Mesenchymal stem cell (in vitro differentiated cells and primary cell): ENCODE data around the gene SLC25A23.

Experiments used
- DNase-seq: peaks from one replicate; pipeline ENCODE4 v3.0.0-alpha.2; 2013
- H2AFZ ChIP-seq: one replicate; pipeline ENCODE4 v1.6.1; 2013; ENCODE audit warnings: low read depth, mild to moderate bottlenecking, control low read depth, inconsistent platforms, low read length, moderate library complexity
- H2AK5ac ChIP-seq: 2 replicates; pipeline ENCODE4 v1.6.1; 2013; ENCODE audit warnings: low read length, moderate library complexity, mild to moderate bottlenecking, inconsistent platforms; ENCODE audit not compliant: severe bottlenecking
- H2BK120ac ChIP-seq: one replicate; pipeline ENCODE4 v1.6.1; 2013; ENCODE audit warnings: low read depth, mild to moderate bottlenecking, inconsistent platforms, low read length, moderate library complexity
- H2BK12ac ChIP-seq, 2 experiments: one replicate each; pipeline ENCODE4 v1.6.1; 2013; ENCODE audit warnings: inconsistent platforms in 2 of 2, low read length in 2 of 2, mild to moderate bottlenecking in 2 of 2, moderate library complexity in 2 of 2, control low read depth in 1 of 2
- H2BK15ac ChIP-seq: one replicate; pipeline ENCODE4 v1.6.1; 2013; ENCODE audit warnings: mild to moderate bottlenecking, low read depth, inconsistent platforms; ENCODE audit not compliant: poor library complexity, severe bottlenecking
- H2BK5ac ChIP-seq: 2 replicates; pipeline ENCODE4 v1.6.1; 2013; ENCODE audit warnings: low read depth, mild to moderate bottlenecking, low read length, control low read depth, inconsistent platforms; ENCODE audit not compliant: poor library complexity, severe bottlenecking
- H3K14ac ChIP-seq, 2 experiments: one replicate each; pipeline ENCODE4 v1.6.1; 2013; ENCODE audit warnings: inconsistent platforms in 2 of 2, low read length in 2 of 2, control low read depth in 1 of 2, mild to moderate bottlenecking in 1 of 2, moderate library complexity in 1 of 2
- H3K18ac ChIP-seq, 2 experiments: one replicate each; pipeline ENCODE4 v1.6.1; 2013; ENCODE audit warnings: inconsistent platforms in 2 of 2, low read length in 2 of 2, control low read depth in 1 of 2, low read depth in 1 of 2, mild to moderate bottlenecking in 1 of 2
- H3K23ac ChIP-seq, 2 experiments: one replicate each; pipeline ENCODE4 v1.6.1; 2013; ENCODE audit warnings: inconsistent platforms in 2 of 2, low read length in 2 of 2, mild to moderate bottlenecking in 2 of 2, moderate library complexity in 2 of 2, control low read depth in 1 of 2
- H3K27ac ChIP-seq: 2 replicates; pipeline ENCODE4 v1.5.1; 2013; ENCODE audit warnings: mild to moderate bottlenecking, moderate library complexity, low read length, control low read depth, inconsistent platforms; ENCODE audit not compliant: poor library complexity, severe bottlenecking
- H3K27me3 ChIP-seq, 2 experiments: 2 replicates each; pipeline versions ENCODE4 v1.6.1 to v1.7.0; 2013; ENCODE audit warnings: low read length in 2 of 2, mild to moderate bottlenecking in 2 of 2, moderate library complexity in 2 of 2, control low read depth in 1 of 2, inconsistent platforms in 1 of 2; ENCODE audit not compliant: control insufficient read depth in 1 of 2, insufficient read depth in 1 of 2
- H3K36me3 ChIP-seq, 2 experiments: 2 replicates each; pipeline versions ENCODE4 v1.6.1 to v1.7.0; 2013; ENCODE audit warnings: low read length in 2 of 2, control low read depth in 1 of 2, inconsistent platforms in 1 of 2, low read depth in 1 of 2, mild to moderate bottlenecking in 1 of 2; ENCODE audit not compliant: insufficient read depth in 2 of 2, control insufficient read depth in 1 of 2
- H3K4ac ChIP-seq, 2 experiments: one replicate each; pipeline ENCODE4 v1.6.1; 2013; ENCODE audit warnings: inconsistent platforms in 2 of 2, low read length in 2 of 2, mild to moderate bottlenecking in 2 of 2, moderate library complexity in 2 of 2, control low read depth in 1 of 2, low read depth in 1 of 2
- H3K4me1 ChIP-seq: 2 replicates; pipeline ENCODE4 v1.6.1; 2013; ENCODE audit warnings: low read depth, low read length, control low read depth; ENCODE audit not compliant: control insufficient read depth, insufficient read depth
- H3K4me2 ChIP-seq: 2 replicates; pipeline ENCODE4 v1.6.1; 2013; ENCODE audit warnings: low read length, mild to moderate bottlenecking, inconsistent platforms; ENCODE audit not compliant: poor library complexity, severe bottlenecking
- H3K4me3 ChIP-seq, 2 experiments: 2 replicates each; pipeline versions ENCODE4 v1.5.1 to v1.7.0; 2013; ENCODE audit warnings: low read length in 2 of 2, mild to moderate bottlenecking in 2 of 2, control low read depth in 1 of 2, low read depth in 1 of 2; ENCODE audit not compliant: insufficient read depth in 1 of 2
- H3K79me1 ChIP-seq: replicated peaks from 2 replicates; pipeline ENCODE4 v1.6.1; 2013; ENCODE audit warnings: mild to moderate bottlenecking, control low read depth, low read length, inconsistent platforms; ENCODE audit not compliant: poor library complexity, severe bottlenecking
- H3K9ac ChIP-seq: 2 replicates; pipeline ENCODE4 v1.7.0; 2013; ENCODE audit warnings: mild to moderate bottlenecking, low read length, moderate library complexity
- H3K9me3 ChIP-seq: 2 replicates; pipeline ENCODE4 v1.7.0; 2013; ENCODE audit warnings: mild to moderate bottlenecking, low read length; ENCODE audit not compliant: control insufficient read depth
- H4K8ac ChIP-seq: one replicate; pipeline ENCODE4 v1.6.1; 2013; ENCODE audit warnings: inconsistent platforms, mild to moderate bottlenecking, low read length, moderate library complexity
- H4K91ac ChIP-seq: one replicate; pipeline ENCODE4 v1.6.1; 2013; ENCODE audit warnings: mild to moderate bottlenecking, low read length, inconsistent platforms
- WGBS: methylation state at CpG from one replicate; pipeline ENCODE4 v1.1.7; 2013; ENCODE audit warnings: mixed read lengths; 5-methylcytosine and 5-hydroxymethylcytosine counted together

The SLC25A23 gene

DNA sequence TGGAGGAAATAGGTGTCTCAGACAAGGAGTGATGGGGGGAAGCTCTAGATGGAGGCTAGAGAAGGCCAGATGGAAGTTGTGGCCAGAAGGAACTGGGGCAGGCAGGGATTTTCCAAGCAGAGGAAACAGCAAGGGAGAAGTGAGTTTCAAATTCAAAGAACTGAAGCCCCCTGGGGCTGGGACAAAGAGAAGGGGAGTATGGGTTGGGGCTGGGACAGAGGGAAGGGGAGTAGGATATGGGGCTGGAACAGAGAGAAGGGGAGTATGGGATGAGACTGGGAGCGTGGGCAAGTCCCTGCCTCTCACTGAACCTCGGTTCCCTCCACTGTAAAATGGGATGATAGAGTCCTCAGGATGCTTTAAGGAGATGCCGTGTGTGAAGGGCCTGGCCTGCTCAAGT, 64.8 kb downstream of the SLC25A23 start:
- WGBS: 96% methylated on average over 3 of the region's 3 CpGs
- Histone ChIP-seq H4K8ac (no peak overlapping the region), H3K18ac (no peak overlapping the region), H2AK5ac (no peak overlapping the region), H3K4me2 (no peak overlapping the region), H3K9ac (no peak overlapping the region), H3K79me1 (peaks cover 14% of the 10 kb centered on the region), H3K4me3 (no peak overlapping the region), H3K4me1 (peaks cover 12% of the 10 kb centered on the region), H3K14ac (no peak overlapping the region), H3K27me3 (no peaks in the 10 kb centered on the region), H2BK5ac (no peak overlapping the region), H2AFZ (no peak overlapping the region), H2BK12ac (peak overlapping the region in 1 of 2 experiments; percentile 83), H3K23ac (no peak overlapping the region), H3K27ac (no peak overlapping the region), H3K4ac (no peak overlapping the region), H4K91ac (no peak overlapping the region), H3K9me3 (no peaks in the 10 kb centered on the region), H2BK120ac (peak overlapping the region; percentile 45), H2BK15ac (no peak overlapping the region), H3K36me3 (peaks cover 13 to 14% of the 10 kb centered on the region in 2 experiments)
- DNase-seq: no peak

DNA sequence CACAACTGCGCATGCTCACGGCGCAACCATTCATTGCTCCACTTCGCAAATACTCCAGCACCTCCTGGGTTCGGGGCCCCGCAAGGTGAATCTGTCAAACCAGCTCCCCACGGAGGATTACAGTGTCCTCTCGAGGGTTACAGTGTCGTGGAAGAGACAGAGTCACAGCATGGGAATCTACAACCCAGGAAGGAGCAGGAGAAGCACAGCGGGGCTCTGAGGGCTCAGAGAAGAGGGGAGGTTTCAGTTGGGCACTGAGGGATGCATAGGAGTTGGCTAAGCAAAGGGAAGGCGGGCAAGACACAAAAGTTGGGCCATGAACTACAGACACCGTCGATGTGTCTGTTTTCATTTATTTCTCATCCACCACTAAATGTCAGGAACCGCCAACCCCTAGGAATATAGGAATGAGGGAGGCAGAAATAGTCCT, 65.6 kb downstream of the SLC25A23 start:
- 16% methylated on average over 11 of the region's 14 CpGs for WGBS
- H3K23ac ChIP-seq: no peak overlapping the region

DNA sequence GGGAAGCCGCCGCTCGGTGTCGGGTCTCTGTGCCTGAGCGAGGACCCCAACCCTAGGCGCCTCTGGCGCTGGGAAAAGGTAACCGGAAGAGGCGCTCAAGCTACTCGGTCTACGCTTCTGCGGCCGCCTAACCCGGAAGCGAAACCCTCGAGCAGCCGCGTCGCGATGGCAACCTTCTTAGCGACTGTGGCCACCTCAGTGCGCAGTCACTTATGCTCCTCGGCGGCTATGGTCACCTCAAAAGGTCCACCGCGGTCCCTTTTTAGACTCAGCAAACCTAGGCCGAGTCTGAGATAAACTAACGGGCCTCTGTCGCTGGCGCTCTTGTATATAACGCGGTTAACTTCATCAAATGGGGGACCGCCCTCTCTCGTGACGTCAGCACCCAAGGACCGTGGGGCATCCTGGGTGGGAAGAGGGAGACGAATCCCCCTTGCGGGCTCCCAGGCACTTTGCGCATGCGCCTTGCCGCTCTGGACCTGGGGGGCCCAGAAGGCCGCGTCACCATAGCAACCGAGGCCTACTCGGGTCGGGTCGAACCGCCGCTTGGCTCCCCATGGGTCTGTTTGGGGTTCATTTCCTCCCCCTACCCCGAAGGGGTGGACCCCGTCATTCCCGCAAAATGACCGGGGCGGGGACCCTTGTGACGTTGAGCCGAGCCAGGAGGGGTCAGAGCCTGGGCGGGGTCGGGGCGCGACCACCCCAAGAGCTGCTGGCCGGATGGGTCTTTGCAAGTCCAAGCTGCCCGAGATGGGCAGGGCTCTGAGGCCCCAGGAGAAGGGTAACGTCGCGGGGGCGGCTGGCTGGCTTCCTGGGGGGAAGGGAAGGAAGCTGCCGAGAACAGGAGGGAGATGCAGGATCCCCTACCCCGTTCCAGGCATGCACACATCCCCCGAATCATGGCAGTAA, 66.3 kb downstream of the SLC25A23 start, which contains the start of gene GTF2F1:
Gene GTF2F1, minus strand, starts transcription at position 91 of the 909 bp plus-strand sequence. CDS start 169 bp downstream, outside the sequence.
- Histone ChIP-seq H3K23ac (peak within 1 kb of the TSS in 1 of 2 experiments; percentile 94), H3K27ac (peak within 1 kb of the TSS; percentile 96), H2AK5ac (peak within 1 kb of the TSS; percentile 44), H3K18ac (peak within 1 kb of the TSS; percentile 93 to 99), H3K9me3 (no peaks in the 10 kb centered on the region), H3K14ac (peak within 1 kb of the TSS; percentile 43 to 92), H2BK5ac (peak within 1 kb of the TSS; percentile 99), H2AFZ (peak within 1 kb of the TSS; percentile 94), H3K36me3 (peaks cover 26 to 27% of the 10 kb centered on the region in 2 experiments), H2BK15ac (peak within 1 kb of the TSS; percentile 90), H4K91ac (peak within 1 kb of the TSS; percentile 91), H2BK12ac (peak within 1 kb of the TSS; percentile 38 to 60), H3K4ac (peak within 1 kb of the TSS; percentile 57 to 97), H3K4me3 (peak within 1 kb of the TSS; percentile 93 to 96), H2BK120ac (peak within 1 kb of the TSS; percentile 89), H3K4me1 (peaks cover 12% of the 10 kb centered on the region), H3K27me3 (no peaks in the 10 kb centered on the region), H3K9ac (peak within 1 kb of the TSS; percentile 96), H3K79me1 (peaks cover 24% of the 10 kb centered on the region), H3K4me2 (peak within 1 kb of the TSS; percentile 91), H4K8ac (peak within 1 kb of the TSS; percentile 96)
- WGBS: 2% methylated on average over 58 of the region's 69 CpGs
- peak; percentile 98 for DNase-seq

More for the DNA sequence above, 65.6 kb downstream of the SLC25A23 start:
- H3K4ac ChIP-seq: peak overlapping the region in 1 of 2 experiments; percentile 77
- peak overlapping the region; percentile 55 for H2BK15ac ChIP-seq
- peak overlapping the region; percentile 91 for H3K4me2 ChIP-seq
- no peaks in the 10 kb centered on the region for H3K9me3 ChIP-seq
- H2BK12ac ChIP-seq: peak overlapping the region; percentile 28 to 58
- no peak overlapping the region for H2BK120ac ChIP-seq
- H2AK5ac ChIP-seq: peak overlapping the region; percentile 17
- peak overlapping the region; percentile 96 for H3K27ac ChIP-seq
- H3K4me3 ChIP-seq: peak overlapping the region; percentile 93 to 96
- H3K36me3 ChIP-seq: peaks cover 19 to 21% of the 10 kb centered on the region in 2 experiments
- DNase-seq: no peak
- peak overlapping the region; percentile 60 for H4K91ac ChIP-seq
- H3K79me1 ChIP-seq: peaks cover 19% of the 10 kb centered on the region
- H3K9ac ChIP-seq: peak overlapping the region; percentile 96
- peak overlapping the region; percentile 63 for H2BK5ac ChIP-seq
- peak overlapping the region in 1 of 2 experiments; percentile 69 for H3K14ac ChIP-seq
- peak overlapping the region; percentile 89 for H4K8ac ChIP-seq
- peak overlapping the region; percentile 94 for H2AFZ ChIP-seq
- H3K27me3 ChIP-seq: no peaks in the 10 kb centered on the region
- peaks cover 12% of the 10 kb centered on the region for H3K4me1 ChIP-seq
- H3K18ac ChIP-seq: peak overlapping the region; percentile 85 to 99
